G401.6 (cell line): Measurements from ENCODE around the gene FLT4.

ENCODE experiments used
- FAIRE-seq: peaks from 2 replicates; lab custom pipeline; 2012; peaks lifted over from hg19 to GRCh38; lab: Jason Lieb, UNC

Gene FLT4

DNA sequence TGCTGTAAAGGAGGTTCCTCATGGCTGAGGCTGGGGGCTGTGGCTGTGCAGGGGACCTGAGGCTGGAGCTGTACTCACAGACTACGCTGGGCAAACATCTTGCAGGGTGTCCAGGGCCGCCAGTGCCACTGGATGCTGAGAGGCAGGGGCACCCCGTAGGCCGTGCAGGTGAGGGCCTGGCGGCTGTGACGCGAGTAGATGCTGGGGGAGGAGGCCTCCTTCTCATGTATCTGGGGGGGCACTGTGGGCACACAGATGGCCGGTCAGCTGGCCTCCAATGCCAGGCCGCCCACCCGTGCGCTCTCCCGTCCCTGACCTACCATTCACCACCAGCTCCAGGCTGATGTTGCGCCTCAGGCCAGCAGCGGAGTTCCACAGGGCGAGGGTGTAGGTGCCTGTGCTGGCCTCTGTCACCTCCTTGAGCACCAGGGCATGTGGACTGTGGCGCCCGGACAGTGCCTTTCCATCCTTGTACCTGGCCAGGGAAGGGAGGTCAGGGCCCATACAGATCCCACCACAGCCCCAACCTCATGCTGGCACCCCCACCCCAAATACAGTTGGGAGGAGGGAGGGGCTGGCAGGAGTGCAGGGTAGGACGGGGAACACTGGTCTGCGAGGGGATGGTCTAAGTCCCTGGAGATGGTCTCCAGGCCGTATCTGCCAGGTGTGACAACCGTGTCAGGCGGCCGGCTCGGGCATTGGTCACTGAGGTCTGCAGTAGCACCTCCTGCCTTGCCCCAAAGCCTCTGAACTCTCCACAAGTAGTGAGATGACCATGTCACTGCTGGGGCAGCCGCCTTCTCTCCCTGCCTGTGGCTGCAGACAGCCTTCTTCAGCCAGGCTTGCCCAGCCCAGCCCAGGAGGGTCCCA, 23.4 kb downstream of the FLT4 start:
- no peak for FAIRE-seq

- FAIRE-seq = no peak
Measured at GRCh38 chr5:180625125-180625790, 24.1 kb downstream of the FLT4 start.

GRCh38 chr5:180624587-180624986, 24.8 kb downstream of the FLT4 start:
- no peak for FAIRE-seq

GRCh38 chr5:180623844-180624243, 25.6 kb downstream of the FLT4 start:
- no peak for FAIRE-seq

- FAIRE-seq = no peak
Measured at GRCh38 chr5:180623411-180623834, 26.0 kb downstream of the FLT4 start.

DNA sequence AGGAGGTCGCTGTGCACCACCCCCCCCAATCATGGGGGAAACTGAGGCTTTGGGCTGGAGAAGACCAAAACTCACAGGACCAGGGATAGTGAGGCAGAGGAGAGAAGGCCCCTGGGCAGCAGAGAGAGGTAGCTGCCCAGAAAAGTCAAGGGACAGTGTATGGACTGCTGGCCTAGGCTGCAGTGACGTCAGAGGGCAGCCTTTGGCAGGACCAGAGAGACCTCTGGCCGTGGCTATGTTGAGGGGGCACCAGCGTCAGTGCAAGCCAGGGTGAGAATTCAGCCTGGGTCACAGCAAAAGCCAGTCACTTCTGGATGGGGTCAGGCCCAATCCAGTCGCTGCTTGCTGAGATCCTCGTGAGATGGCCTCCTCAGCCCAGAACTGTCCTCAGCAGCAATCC, 26.5 kb downstream of the FLT4 start:
- FAIRE-seq = no peak

GRCh38 chr5:180621311-180621710, 28.1 kb downstream of the FLT4 start:
- FAIRE-seq = no peak

- FAIRE-seq = no peak
Measured at GRCh38 chr5:180620014-180620413, 29.4 kb downstream of the FLT4 start.

DNA sequence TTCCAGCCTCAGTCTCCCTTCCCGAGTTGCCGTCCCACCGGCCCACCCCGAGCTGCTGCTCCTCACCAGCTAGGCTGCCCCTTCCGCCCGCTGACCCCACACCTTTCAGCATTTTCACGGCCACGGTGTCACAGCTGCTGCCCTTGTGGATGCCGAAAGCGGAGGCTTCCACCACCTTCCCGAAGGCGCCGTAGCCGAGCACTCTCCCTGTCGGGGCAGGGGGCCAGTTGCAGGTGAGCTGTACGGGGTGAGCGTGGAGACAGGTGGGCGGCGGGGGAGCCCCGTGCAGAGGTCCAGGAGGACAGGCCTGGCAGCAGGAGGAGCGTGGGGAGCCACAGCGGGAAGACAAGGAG, 29.9 kb downstream of the FLT4 start:
- FAIRE-seq = no peak

DNA sequence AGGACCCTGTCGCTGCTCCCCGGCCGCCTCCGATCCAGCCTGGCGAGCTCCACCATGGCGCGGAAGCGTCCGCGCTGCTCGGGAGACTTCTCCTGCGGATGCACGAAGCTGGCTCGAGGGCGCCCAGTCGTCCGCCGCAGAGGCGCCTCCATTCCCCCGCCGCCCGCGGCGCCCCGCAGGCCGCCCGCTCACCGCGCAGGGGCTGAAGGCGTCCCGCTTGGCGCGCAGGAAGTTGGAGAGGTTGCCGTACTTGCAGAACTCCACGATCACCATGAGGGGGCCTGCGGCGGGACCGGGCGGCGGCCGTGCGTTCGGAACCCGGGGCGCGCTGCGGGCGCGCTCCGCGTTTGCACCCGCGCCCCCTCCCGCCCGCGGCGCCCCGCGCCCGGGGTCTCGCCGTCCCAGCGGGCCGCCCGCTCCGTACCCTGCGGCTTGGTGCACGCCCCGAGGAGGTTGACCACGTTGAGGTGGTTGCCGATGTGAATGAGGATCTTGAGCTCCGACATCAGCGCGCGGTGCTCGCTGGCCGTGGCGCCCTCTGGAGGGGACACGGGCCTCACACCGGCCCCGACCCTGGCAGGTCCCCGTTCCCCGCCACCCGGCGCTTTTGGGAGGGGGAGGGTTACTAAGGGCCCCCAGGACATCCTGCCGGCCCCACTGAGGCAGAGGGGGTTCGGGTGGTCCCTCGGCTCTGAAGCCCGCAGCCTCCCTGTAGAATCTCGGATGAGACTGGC, 30.4 kb downstream of the FLT4 start:
- FAIRE-seq = no peak

GRCh38 chr5:180618487-180618828, 30.9 kb downstream of the FLT4 start:
- FAIRE-seq = no peak

DNA sequence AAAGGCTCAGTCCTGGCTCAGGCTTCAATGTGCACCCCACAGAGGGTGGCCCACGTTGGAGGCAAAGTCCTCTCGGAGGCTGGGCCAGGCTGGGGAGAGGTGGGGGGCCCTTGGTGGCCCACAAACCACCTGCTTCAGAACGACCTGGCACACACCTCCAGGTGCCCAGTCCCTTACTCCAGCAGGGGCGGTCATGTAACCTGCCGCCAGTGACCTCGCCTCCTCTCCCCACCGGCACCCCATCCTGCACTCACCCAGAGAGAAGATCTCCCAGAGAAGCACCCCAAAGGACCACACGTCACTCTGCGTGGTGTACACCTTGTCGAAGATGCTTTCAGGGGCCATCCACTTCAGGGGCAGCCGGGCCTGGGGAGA, 35.6 kb downstream of the FLT4 start:
- FAIRE-seq = no peak

GRCh38 chr5:180613188-180613813, 36.1 kb downstream of the FLT4 start:
- FAIRE-seq = no peak

DNA sequence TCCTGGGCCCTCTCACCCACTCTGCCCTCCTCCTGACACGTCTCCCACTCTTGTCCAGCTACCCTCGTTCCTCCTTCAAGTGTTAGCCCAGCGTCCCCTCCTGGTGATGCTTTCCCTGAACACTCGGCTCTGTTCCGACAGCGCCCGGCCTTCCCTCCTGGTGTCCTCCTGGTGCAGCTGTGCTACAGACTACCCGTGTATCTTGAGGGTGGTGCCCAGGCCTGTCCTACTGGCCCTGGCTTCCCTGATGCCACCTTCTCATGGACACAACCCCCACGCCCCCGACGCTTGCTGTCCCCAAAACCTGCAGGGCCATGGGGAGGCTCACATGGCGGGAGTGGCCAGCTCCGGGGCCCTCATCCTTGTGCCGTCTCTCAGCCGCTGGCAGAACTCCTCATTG, 36.7 kb downstream of the FLT4 start:
- FAIRE-seq = no peak

DNA sequence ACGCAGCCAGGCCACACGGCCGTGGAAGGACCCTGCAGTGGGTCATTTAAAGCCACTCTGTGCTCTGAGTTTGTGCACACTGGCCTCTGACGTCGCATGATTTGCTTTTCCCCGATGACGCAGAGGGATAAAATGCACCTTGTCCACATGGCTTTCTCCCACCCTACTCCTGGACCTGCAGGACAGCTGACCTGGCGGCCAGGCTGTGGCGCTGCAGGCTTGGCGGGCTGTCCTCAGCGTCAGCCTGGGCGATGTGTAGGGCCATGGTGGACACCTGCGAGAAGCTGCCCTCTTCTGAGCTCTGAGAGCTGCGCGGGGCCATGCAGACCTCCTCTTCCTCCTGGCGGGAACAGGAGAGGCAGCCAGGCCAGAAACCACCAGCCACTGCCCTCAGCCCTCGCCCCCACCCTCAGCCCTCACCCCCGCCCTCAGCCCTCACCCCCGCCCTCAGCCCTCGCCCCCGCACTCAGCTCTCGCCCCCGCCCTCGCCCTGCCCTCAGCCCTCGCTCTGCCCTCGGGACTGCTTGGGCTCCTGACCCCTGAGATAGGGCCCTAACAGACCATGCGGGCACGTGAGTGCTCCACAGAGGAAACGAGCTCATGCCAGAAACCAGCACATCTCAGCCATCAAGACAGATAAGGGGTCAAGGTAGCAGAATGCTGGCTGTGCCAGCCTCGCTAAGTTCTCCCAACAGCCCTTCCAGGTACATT, 38.1 kb downstream of the FLT4 start:
- no peak for FAIRE-seq

DNA sequence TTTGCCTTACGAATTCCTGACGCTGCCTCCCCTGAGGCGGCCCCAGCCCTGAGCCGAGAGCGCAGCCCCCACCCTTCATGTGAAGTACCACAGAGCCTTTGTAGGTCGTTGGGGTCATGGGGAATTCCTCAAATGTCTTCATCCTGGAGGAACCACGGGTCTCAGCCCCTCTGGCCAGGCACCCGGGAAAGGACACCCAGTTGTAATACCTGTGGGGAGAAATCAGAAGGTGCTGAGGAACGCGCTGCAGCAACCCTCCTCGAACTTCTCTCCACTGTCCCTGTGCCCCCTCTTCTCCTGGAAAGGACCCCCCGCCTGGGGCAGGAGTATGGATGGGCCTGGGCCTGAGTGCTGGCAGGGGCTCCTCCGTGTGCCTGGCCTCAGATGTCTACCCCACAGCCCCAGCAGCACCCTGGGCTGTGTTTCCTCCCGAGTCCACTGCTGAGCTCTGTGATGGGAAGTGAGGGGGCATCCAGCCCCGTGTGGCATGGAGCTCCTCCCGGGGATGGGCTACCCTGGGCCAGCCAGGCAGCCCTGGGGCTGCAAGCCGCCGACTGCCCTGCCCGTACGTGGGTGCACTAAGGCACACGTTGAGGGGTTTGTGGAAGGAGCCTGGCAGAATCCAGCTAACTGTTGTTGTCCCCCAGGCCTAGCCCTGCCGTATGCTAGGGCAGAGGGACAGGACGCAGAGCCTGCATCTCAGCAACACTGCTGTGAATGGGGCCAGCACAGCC, 39.4 kb downstream of the FLT4 start:
- FAIRE-seq = no peak

- no peak for FAIRE-seq
Measured at GRCh38 chr5:180609386-180609785, 40.0 kb downstream of the FLT4 start.

- no peak for FAIRE-seq
Measured at GRCh38 chr5:180608572-180609310, 40.7 kb downstream of the FLT4 start.

- no peak for FAIRE-seq
Measured at GRCh38 chr5:180607861-180608571, 41.4 kb downstream of the FLT4 start.

DNA sequence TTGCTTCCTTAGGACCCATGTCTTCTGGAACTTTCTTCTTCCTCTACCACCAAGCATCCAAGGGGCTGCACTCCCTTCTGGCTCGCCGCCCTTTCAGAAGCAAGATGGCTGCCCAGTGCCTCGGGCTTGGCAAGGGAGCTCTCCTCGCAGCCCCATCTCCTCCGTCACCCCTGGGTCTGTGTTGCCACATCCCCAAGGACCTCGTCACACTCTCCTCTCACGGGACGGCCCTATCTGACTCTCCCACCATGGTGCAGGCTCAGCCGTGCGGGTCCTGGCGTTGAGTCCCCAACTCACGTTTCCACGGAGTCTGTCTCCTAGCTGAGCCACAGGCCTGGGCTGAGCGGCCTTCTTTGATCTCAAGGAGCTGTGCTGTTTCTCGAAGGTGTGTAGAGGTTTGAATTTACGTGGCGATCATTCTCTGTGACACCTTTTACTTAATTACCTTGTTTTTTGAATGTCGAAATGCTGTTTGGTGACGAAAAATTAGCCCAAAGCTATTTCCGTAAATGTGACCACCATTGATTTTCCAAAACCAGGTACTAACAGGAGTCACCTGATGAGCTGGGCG, 43.1 kb downstream of the FLT4 start:
- FAIRE-seq = no peak
